ENCODE measurements around the gene KDM4B.

GRCh38 chr19:5096536-5096935 is 127.6 kb downstream of the KDM4B start:
- TF ChIP-seq CTCF (IDR thresholded peaks at IDR 0.05) (no peak), POLR2A (IDR thresholded peaks at IDR 0.05) (no peak)
